Bronchial epithelial cell (primary cell): ENCODE data around the gene FRMD3. TPM values are rescaled to one million over a fixed set of nuclear protein-coding genes. Genes with fewer than 3 reads are reported as not detected.

Experiments used
- DNase-seq: peaks from one replicate; pipeline ENCODE4 v3.0.0-alpha.2; 2010; ENCODE audit warnings: low read depth
- FAIRE-seq: peaks from 2 replicates; lab custom pipeline; 2011; peaks lifted over from hg19 to GRCh38; lab: Jason Lieb, UNC
- H3K27me3 ChIP-seq: 2 replicates; pipeline ENCODE4 v1.5.1; 2011; ENCODE audit warnings: low read length; ENCODE audit not compliant: control insufficient read depth, insufficient read depth
- H3K36me3 ChIP-seq: 2 replicates; pipeline ENCODE4 v1.5.1; 2011; ENCODE audit warnings: low read length; ENCODE audit not compliant: control insufficient read depth, insufficient read depth
- H3K4me3 ChIP-seq: 2 replicates; pipeline ENCODE4 v1.5.1; 2011; ENCODE audit warnings: mild to moderate bottlenecking, low read depth, low read length, control low read depth
- total RNA-seq: library from RNA; depleted of rRNA; stranded (reverse); fragments of >200 nt; gene quantifications from 2 replicates; pipeline ENCODE4 v1.2.1, GENCODE V29; 2014
- TF ChIP-seq, protein P1 (sequence below): IDR thresholded peaks from 2 replicates; pipeline ENCODE4 v1.5.1; 2011; ENCODE audit warnings: mild to moderate bottlenecking, moderate library complexity, low read length, control low read depth, inconsistent platforms; ENCODE audit not compliant: insufficient read depth, severe bottlenecking

Gene FRMD3
- total RNA-seq, 1 donor from 2014 or later, result under 0.01 TPM

DNA sequence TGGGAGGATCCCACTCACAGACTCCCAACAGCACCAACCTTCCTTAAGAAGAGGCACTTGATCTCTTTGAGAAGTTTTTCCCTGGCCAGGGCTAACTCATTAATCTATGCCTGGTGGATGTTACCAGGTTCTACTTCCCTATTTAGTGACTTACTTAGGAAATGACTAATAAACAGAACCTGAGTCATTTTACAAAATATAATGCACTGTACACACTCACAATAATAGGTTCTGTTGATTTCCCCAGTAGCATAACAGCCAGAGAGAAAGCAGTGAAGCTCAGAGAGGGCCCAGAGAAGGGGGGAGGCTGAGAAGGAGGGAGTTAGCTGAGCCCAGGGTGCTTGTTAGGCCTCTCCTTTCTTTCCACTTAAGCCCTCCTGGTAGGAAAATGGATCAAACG is 27.1 kb downstream of the FRMD3 start:
- H3K4me3 ChIP-seq, result no peak overlapping the region
- TF ChIP-seq, protein P1, sequence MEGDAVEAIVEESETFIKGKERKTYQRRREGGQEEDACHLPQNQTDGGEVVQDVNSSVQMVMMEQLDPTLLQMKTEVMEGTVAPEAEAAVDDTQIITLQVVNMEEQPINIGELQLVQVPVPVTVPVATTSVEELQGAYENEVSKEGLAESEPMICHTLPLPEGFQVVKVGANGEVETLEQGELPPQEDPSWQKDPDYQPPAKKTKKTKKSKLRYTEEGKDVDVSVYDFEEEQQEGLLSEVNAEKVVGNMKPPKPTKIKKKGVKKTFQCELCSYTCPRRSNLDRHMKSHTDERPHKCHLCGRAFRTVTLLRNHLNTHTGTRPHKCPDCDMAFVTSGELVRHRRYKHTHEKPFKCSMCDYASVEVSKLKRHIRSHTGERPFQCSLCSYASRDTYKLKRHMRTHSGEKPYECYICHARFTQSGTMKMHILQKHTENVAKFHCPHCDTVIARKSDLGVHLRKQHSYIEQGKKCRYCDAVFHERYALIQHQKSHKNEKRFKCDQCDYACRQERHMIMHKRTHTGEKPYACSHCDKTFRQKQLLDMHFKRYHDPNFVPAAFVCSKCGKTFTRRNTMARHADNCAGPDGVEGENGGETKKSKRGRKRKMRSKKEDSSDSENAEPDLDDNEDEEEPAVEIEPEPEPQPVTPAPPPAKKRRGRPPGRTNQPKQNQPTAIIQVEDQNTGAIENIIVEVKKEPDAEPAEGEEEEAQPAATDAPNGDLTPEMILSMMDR, result no peak
- DNase-seq, result peak; percentile 81
- no peaks in the 10 kb centered on the region for H3K36me3 ChIP-seq
- H3K27me3 ChIP-seq, result no peaks in the 10 kb centered on the region
- FAIRE-seq, result no peak

DNA sequence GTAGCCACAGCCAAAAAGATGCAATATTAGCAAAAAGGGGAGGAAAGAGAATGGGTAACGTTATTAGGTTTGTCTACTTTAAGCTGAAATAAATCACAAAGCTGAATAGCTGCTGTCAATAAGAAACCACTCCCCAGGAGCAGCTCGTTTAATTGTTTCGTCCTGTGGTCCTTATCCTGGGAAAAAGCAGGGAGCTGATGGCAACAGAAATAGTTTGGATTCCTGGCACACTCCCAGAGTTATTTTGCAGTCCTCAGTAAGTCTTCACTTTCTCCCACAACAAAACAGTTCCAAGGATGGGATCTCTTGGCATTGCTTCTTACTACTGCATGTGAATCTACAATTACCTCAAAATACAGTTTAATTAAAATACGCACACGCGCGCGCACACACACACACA is 28.8 kb downstream of the FRMD3 start:
- no peaks in the 10 kb centered on the region for H3K36me3 ChIP-seq
- no peak for DNase-seq
- H3K27me3 ChIP-seq, result no peaks in the 10 kb centered on the region
- no peak for FAIRE-seq
- TF ChIP-seq, protein P1, result no peak
- no peak overlapping the region for H3K4me3 ChIP-seq

DNA sequence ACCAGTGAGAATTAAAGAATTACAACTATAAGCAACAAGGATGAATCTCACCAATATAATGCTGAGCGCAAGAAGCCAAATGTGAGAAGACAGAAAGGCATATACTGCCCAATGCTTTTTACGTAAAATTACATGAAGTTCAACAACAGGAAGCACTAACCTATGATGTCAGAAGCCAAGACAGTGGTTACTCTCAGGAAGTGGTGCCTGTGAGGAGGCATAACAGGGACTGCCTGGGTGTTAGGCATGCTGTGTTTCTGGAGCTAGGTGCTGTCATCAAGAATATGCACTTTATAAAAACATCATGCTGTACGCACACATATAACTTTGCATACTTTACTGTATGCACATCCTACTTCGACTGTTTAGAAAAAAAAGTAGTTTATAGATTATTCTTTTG is 30.1 kb downstream of the FRMD3 start:
- FAIRE-seq (no peak), DNase-seq (no peak)
- H3K4me3 ChIP-seq, result no peak overlapping the region
- H3K27me3 ChIP-seq, result no peaks in the 10 kb centered on the region
- TF ChIP-seq, protein P1, result no peak
- H3K36me3 ChIP-seq, result no peaks in the 10 kb centered on the region

DNA sequence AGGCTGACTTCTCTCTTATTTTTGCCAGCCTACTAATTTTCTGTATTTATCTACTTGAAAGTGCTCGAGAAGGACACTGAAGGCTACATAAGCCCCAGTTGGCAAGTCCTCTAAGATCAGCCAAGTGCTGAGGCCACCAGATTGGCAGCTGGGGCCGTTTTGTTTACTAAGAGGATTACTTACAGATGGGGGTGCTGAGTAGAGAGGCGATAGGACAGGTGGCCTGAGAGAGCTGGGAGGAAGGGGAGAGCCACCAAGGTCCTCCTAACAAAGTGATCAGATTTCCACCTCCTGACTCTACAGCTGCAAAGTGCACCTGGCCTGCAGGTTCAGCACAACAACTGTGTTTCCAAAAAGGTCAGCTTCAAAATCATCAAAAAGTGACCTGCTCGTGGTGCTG is 32.9 kb downstream of the FRMD3 start:
- no peaks in the 10 kb centered on the region for H3K36me3 ChIP-seq
- H3K4me3 ChIP-seq, result no peak overlapping the region
- H3K27me3 ChIP-seq, result no peaks in the 10 kb centered on the region
- FAIRE-seq, result no peak
- DNase-seq, result no peak
- TF ChIP-seq, protein P1, result no peak

DNA sequence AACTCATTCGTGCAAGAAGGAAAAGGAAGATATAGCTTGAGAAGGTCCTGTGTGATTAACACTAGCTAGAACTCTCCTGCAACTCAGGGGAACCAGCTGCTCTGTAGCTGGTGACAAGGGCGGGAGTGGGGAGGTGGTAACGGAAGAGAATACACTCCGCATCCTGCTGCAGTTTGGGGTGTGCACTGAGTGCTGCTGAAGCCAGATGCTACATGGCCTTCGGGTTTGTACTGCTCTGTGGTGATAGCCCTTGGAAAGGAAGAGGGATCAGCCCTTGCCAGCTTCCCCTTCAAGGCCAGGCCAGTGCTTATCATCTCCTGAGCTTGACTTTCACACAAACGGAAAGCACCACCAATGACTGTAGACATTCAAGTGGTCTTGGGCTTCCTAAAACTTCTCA is 34.3 kb downstream of the FRMD3 start:
- TF ChIP-seq, protein P1, result no peak
- DNase-seq (no peak), FAIRE-seq (no peak)
- no peak overlapping the region for H3K4me3 ChIP-seq
- H3K27me3 ChIP-seq, result no peaks in the 10 kb centered on the region
- no peaks in the 10 kb centered on the region for H3K36me3 ChIP-seq

DNA sequence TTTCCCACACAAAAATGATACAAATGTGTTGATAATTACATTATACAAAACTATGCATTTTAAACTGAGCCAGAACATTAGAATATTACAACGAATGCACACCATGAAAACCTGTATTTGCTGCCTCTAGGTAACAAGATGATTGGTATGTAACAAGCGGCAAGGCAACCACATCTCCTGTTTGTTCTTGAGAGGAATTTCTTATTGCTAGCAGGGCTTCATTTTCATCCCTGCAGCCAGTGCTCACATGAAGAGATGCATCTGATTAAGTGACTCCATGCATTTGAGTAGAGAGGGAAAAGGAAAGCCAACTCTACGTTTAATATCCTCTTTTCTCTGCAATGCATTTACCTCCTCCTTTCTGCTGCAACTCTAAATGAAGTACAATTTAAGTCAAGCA is 36.6 kb downstream of the FRMD3 start:
- Histone ChIP-seq H3K36me3 (no peaks in the 10 kb centered on the region), H3K4me3 (no peak overlapping the region), H3K27me3 (no peaks in the 10 kb centered on the region)
- FAIRE-seq (no peak), DNase-seq (no peak)
- TF ChIP-seq, protein P1, result no peak
